C4-2B (cell line): ENCODE results near the gene ZC3H12C.

Experiments used
- CTCF ChIP-seq: fragments of 450-650 bp; conservative IDR thresholded peaks from 2 replicates; pipeline ENCODE4 v1.5.1; 2017; ENCODE audit warnings: mild to moderate bottlenecking
- ZFX ChIP-seq: fragments of 450-650 bp; IDR thresholded peaks from 2 replicates; pipeline ENCODE4 v1.6.1; 2017

- TF ChIP-seq CTCF (no peak), ZFX (no peak)
Observed at GRCh38 chr11:110077831-110078325, 15.3 kb upstream of the ZC3H12C start.
